H7 (cell line): ENCODE data around the gene RTF2. TPM values are rescaled to one million over a fixed set of nuclear protein-coding genes. Genes with fewer than 3 reads are reported as not detected.

ENCODE experiments used
- DNase-seq: peaks from one replicate; pipeline ENCODE4 v3.0.0; 2012
- H3K27me3 ChIP-seq: 2 replicates; pipeline ENCODE4 v1.6.0; 2011; ENCODE audit warnings: mild to moderate bottlenecking, low read length; ENCODE audit not compliant: control insufficient read depth, insufficient read depth
- H3K36me3 ChIP-seq: replicated peaks from 2 replicates; pipeline ENCODE4 v1.5.1; 2011; ENCODE audit warnings: low read length; ENCODE audit not compliant: control insufficient read depth, insufficient read depth
- H3K4me3 ChIP-seq: 2 replicates; pipeline ENCODE4 v1.5.1; 2011; ENCODE audit warnings: low read depth, mild to moderate bottlenecking, control low read depth, low read length, moderate library complexity; ENCODE audit not compliant: insufficient read depth
- total RNA-seq: library from RNA; depleted of rRNA; stranded (reverse); fragments of >200 nt; shearing (Covaris generic); gene quantifications from 2 replicates; pipeline ENCODE4 v1.2.3, GENCODE V29; 2014

Gene RTF2
- total RNA-seq, 1 experiment from 2014 or later, result 59.7 TPM

GRCh38 chr20:56429941-56430340 lies 38.5 kb upstream of the RTF2 start:
- Histone ChIP-seq H3K4me3 (no peak overlapping the region), H3K27me3 (peaks cover 2% of the 10 kb centered on the region), H3K36me3 (no peaks in the 10 kb centered on the region)
- DNase-seq, result no peak

- no peak for DNase-seq
- no peaks in the 10 kb centered on the region; the same call in none of the 2 replicates for H3K27me3 ChIP-seq
- no peaks in the 10 kb centered on the region for H3K36me3 ChIP-seq
- H3K4me3 ChIP-seq, result no peak overlapping the region
Observed at GRCh38 chr20:56430461-56430860, 38.0 kb upstream of the RTF2 start.

GRCh38 chr20:56430957-56431356 lies 37.5 kb upstream of the RTF2 start:
- DNase-seq, result no peak
- Histone ChIP-seq H3K36me3 (no peaks in the 10 kb centered on the region), H3K4me3 (no peak overlapping the region), H3K27me3 (no peaks in the 10 kb centered on the region; the same call in none of the 2 replicates)

- no peaks in the 10 kb centered on the region for H3K36me3 ChIP-seq
- H3K4me3 ChIP-seq, result no peak overlapping the region
- H3K27me3 ChIP-seq, result no peaks in the 10 kb centered on the region; the same call in none of the 2 replicates
- no peak for DNase-seq
Observed at GRCh38 chr20:56431471-56431870, 37.0 kb upstream of the RTF2 start.

GRCh38 chr20:56433221-56433879 lies 35.1 kb upstream of the RTF2 start:
- peaks cover 2% of the 10 kb centered on the region for H3K27me3 ChIP-seq
- H3K36me3 ChIP-seq, result no peaks in the 10 kb centered on the region
- DNase-seq, result no peak
- no peak overlapping the region for H3K4me3 ChIP-seq

GRCh38 chr20:56433880-56434255 lies 34.6 kb upstream of the RTF2 start:
- H3K27me3 ChIP-seq, result peaks cover 2% of the 10 kb centered on the region; the same call in 1 of the 2 replicates
- no peaks in the 10 kb centered on the region for H3K36me3 ChIP-seq
- no peak for DNase-seq
- no peak overlapping the region for H3K4me3 ChIP-seq

- Histone ChIP-seq H3K27me3 (peaks cover 2% of the 10 kb centered on the region; the same call in 1 of the 2 replicates), H3K36me3 (no peaks in the 10 kb centered on the region), H3K4me3 (no peak overlapping the region)
- DNase-seq, result no peak
Observed at GRCh38 chr20:56437196-56437960, 31.0 kb upstream of the RTF2 start.

- no peak for DNase-seq
- Histone ChIP-seq H3K27me3 (peaks cover 2% of the 10 kb centered on the region; the same call in 1 of the 2 replicates), H3K36me3 (no peaks in the 10 kb centered on the region), H3K4me3 (no peak overlapping the region)
Observed at GRCh38 chr20:56438284-56438683, 30.1 kb upstream of the RTF2 start.

- no peak for DNase-seq
- Histone ChIP-seq H3K4me3 (no peak overlapping the region), H3K36me3 (no peaks in the 10 kb centered on the region)
Observed at GRCh38 chr20:56439771-56440291, 28.6 kb upstream of the RTF2 start.

GRCh38 chr20:56440346-56441007 lies 27.9 kb upstream of the RTF2 start:
- no peak for DNase-seq
- peaks cover 4% of the 10 kb centered on the region; the same call in 1 of the 2 replicates for H3K27me3 ChIP-seq
- no peaks in the 10 kb centered on the region for H3K36me3 ChIP-seq
- H3K4me3 ChIP-seq, result no peak overlapping the region

More at GRCh38 chr20:56439771-56440291, 28.6 kb upstream of the RTF2 start:
- H3K27me3 ChIP-seq, result peaks cover 4% of the 10 kb centered on the region; the same call in 1 of the 2 replicates

- peaks cover 2% of the 10 kb centered on the region; the same call in 1 of the 2 replicates for H3K27me3 ChIP-seq
- H3K4me3 ChIP-seq, result no peak overlapping the region
- no peak for DNase-seq
Observed at GRCh38 chr20:56442389-56443365, 25.8 kb upstream of the RTF2 start.

GRCh38 chr20:56443654-56444540 lies 24.5 kb upstream of the RTF2 start:
- peak; percentile 36 for DNase-seq
- Histone ChIP-seq H3K36me3 (no peaks in the 10 kb centered on the region), H3K4me3 (no peak overlapping the region), H3K27me3 (peaks cover 2% of the 10 kb centered on the region; the same call in 1 of the 2 replicates)

More at GRCh38 chr20:56442389-56443365, 25.8 kb upstream of the RTF2 start:
- H3K36me3 ChIP-seq, result no peaks in the 10 kb centered on the region

GRCh38 chr20:56445130-56445529 lies 23.3 kb upstream of the RTF2 start:
- H3K27me3 ChIP-seq, result peaks cover 2% of the 10 kb centered on the region; the same call in 1 of the 2 replicates
- H3K36me3 ChIP-seq, result no peaks in the 10 kb centered on the region
- DNase-seq, result no peak
- H3K4me3 ChIP-seq, result no peak overlapping the region
